Gastroesophageal sphincter (tissue), 4 donors: ENCODE measurements around the gene FKBP14. TPM values are rescaled to one million over a fixed set of nuclear protein-coding genes. Genes with fewer than 3 reads are reported as not detected.

Experiments used
- ATAC-seq: fragments of 150-250 bp; one replicate; pipeline ENCODE4 v1.9.1; 2016; ENCODE audit warnings: mild to moderate bottlenecking, moderate library complexity
- H3K27ac ChIP-seq, 4 donors: fragments of 200-600 bp; sonication (generic) in 3 of 4; 1 replicate in 3 of 4; 2 replicates in 1 of 4; pipeline ENCODE4 v1.5.1; 2016 to 2019
- H3K27me3 ChIP-seq: fragments of 200-600 bp; sonication (generic); one replicate; pipeline ENCODE4 v1.5.1; 2019
- H3K36me3 ChIP-seq, 2 donors: fragments of 200-600 bp; sonication (generic); one replicate each; pipeline ENCODE4 v1.5.1; 2019; ENCODE audit warnings: control low read depth in 1 of 2
- H3K4me1 ChIP-seq, 3 donors: fragments of 200-600 bp; sonication (generic); 1 replicate in 2 of 3; 2 replicates in 1 of 3; pipeline ENCODE4 v1.5.1; 2016 to 2019; ENCODE audit warnings: control low read depth in 2 of 3
- H3K4me3 ChIP-seq, 2 donors: fragments of 200-600 bp; sonication (generic); one replicate each; pipeline ENCODE4 v1.5.1; 2019; ENCODE audit warnings: mild to moderate bottlenecking in 1 of 2, moderate library complexity in 1 of 2
- H3K9me3 ChIP-seq, 3 donors: fragments of 200-600 bp; sonication (generic); one replicate each; pipeline ENCODE4 v1.5.1; 2017 to 2019; ENCODE audit warnings: control low read depth in 2 of 3
- CTCF ChIP-seq, 4 experiments: fragments of 200-600 bp in 2 of 4; fragments of 450-650 bp in 2 of 4; sonication (generic) in 1 of 4; IDR thresholded peaks; one replicate each; pipeline ENCODE4 v1.5.1; 2017 to 2019; ENCODE audit warnings: antibody characterized with exemption in 4 of 4, mild to moderate bottlenecking in 2 of 4, moderate library complexity in 2 of 4
- EP300 ChIP-seq: sonication (generic); formaldehyde crosslinking; IDR thresholded peaks from one replicate; pipeline ENCODE4 v1.6.1; 2017; ENCODE audit warnings: antibody characterized with exemption, mild to moderate bottlenecking
- POLR2A ChIP-seq, 2 donors: fragments of 450-650 bp; IDR thresholded peaks; one replicate each; pipeline ENCODE4 v1.6.1; 2017; ENCODE audit warnings: antibody characterized with exemption in 2 of 2, mild to moderate bottlenecking in 2 of 2, moderate library complexity in 1 of 2
- POLR2AphosphoS5 ChIP-seq: sonication (generic); formaldehyde crosslinking; IDR thresholded peaks from one replicate; pipeline ENCODE4 v1.6.1; 2017; ENCODE audit warnings: antibody characterized with exemption
- WGBS, 2 donors: methylation state at CpG; one replicate each; pipeline ENCODE4 v1.1.5; 2018; ENCODE audit warnings: low coverage in 1 of 2; 5-methylcytosine and 5-hydroxymethylcytosine counted together
- total RNA-seq, 4 donors: library from RNA; depleted of rRNA; stranded (reverse); fragments of >200 nt; gene quantifications; one replicate each; pipeline ENCODE4 v1.1.0, GENCODE V29; 2016

FKBP14 gene
- total RNA-seq, 4 donors from 2014 or later = 7.0 to 10.7 (median 7.7) TPM

- no peaks in the 10 kb centered on the region for H3K9me3 ChIP-seq
- ATAC-seq = no peak
- H3K4me3 ChIP-seq = no peak overlapping the region
- H3K4me1 ChIP-seq = peaks cover 0 to 47% (median 4%) of the 10 kb centered on the region in 3 donors
- 33 to 100% methylated on average over 1 to 2 of the region's 2 CpGs for WGBS, 2 donors
- H3K36me3 ChIP-seq = no peaks in the 10 kb centered on the region
- no peak overlapping the region for H3K27ac ChIP-seq
- H3K27me3 ChIP-seq = no peaks in the 10 kb centered on the region
- TF ChIP-seq EP300 (no peak), POLR2AphosphoS5 (no peak), POLR2A (IDR thresholded peaks at IDR 0.05) (no peak), CTCF (IDR thresholded peaks at IDR 0.05) (no peak)
Observed at GRCh38 chr7:30036220-30036619, 9.7 kb upstream of the FKBP14 start.

- H3K4me3 ChIP-seq = no peak overlapping the region
- ATAC-seq = no peak
- no peak overlapping the region for H3K27ac ChIP-seq
- peaks cover 5 to 42% (median 7%) of the 10 kb centered on the region in 3 donors for H3K4me1 ChIP-seq
- no peaks in the 10 kb centered on the region for H3K27me3 ChIP-seq
- TF ChIP-seq CTCF (IDR thresholded peaks at IDR 0.05) = no peak
- no peak for TF ChIP-seq EP300
- no peak for TF ChIP-seq POLR2AphosphoS5
- TF ChIP-seq POLR2A (IDR thresholded peaks at IDR 0.05) = no peak
- 96 to 100% methylated on average over 2 to 3 of the region's 3 CpGs for WGBS, 2 donors
- no peaks in the 10 kb centered on the region for H3K36me3 ChIP-seq
- no peaks in the 10 kb centered on the region for H3K9me3 ChIP-seq
Observed at GRCh38 chr7:30034501-30034900, 8.0 kb upstream of the FKBP14 start.

GRCh38 chr7:30032310-30033125 lies 6.0 kb upstream of the FKBP14 start:
- WGBS, 2 donors = 43 to 50% methylated on average over 4 of the region's 4 CpGs
- H3K4me3 ChIP-seq = no peak overlapping the region
- peak overlapping the region in 1 of 4 donors; percentile 5 for H3K27ac ChIP-seq
- peaks cover 10 to 37% (median 10%) of the 10 kb centered on the region in 3 donors for H3K4me1 ChIP-seq
- H3K27me3 ChIP-seq = no peaks in the 10 kb centered on the region
- H3K9me3 ChIP-seq = no peaks in the 10 kb centered on the region
- no peak for ATAC-seq
- no peaks in the 10 kb centered on the region for H3K36me3 ChIP-seq
- no peak for TF ChIP-seq POLR2A (IDR thresholded peaks at IDR 0.05)
- TF ChIP-seq CTCF (IDR thresholded peaks at IDR 0.05) = no peak
- no peak for TF ChIP-seq EP300
- no peak for TF ChIP-seq POLR2AphosphoS5

- 24 to 31% methylated on average over 6 of the region's 6 CpGs for WGBS, 2 donors
- no peak for ATAC-seq
- H3K27me3 ChIP-seq = no peaks in the 10 kb centered on the region
- H3K4me1 ChIP-seq = peaks cover 15 to 52% (median 19%) of the 10 kb centered on the region in 3 donors
- H3K9me3 ChIP-seq = no peaks in the 10 kb centered on the region
- no peak for TF ChIP-seq POLR2AphosphoS5
- TF ChIP-seq CTCF (IDR thresholded peaks at IDR 0.05) = no peak
- TF ChIP-seq POLR2A (IDR thresholded peaks at IDR 0.05) = no peak
- no peak for TF ChIP-seq EP300
- peak overlapping the region in 2 of 4 donors; percentile 90 to 94 for H3K27ac ChIP-seq
- H3K4me3 ChIP-seq = peak overlapping the region; percentile 81 to 96
- H3K36me3 ChIP-seq = no peaks in the 10 kb centered on the region
Observed at GRCh38 chr7:30029696-30030095, 3.2 kb upstream of the FKBP14 start.
